HG03097 (cell line): ENCODE measurements around the gene GULP1.
"Not testable (repeated sequence)": the region's sequence is repeated elsewhere in the genome, so short reads cannot be mapped to it uniquely, and the experiment has no call there.

Experiments
- ATAC-seq: cut with Tn5 transposase; IDR thresholded peaks from one replicate; pipeline ENCODE4 v1.9.1; 2021; ENCODE audit not compliant: unreplicated experiment, low FRiP score

GULP1 gene

GRCh38 chr2:188291617-188292347 is at the start of gene GULP1:
GULP1 (plus strand) TSS chr2:188291874; CDS start chr2:188477703, 185,829 bp downstream.
- ATAC-seq, result no peak

GRCh38 chr2:188243381-188243780 is 48.3 kb upstream of the GULP1 start:
- ATAC-seq, result no peak

GRCh38 chr2:188244383-188244782 is 47.3 kb upstream of the GULP1 start:
- ATAC-seq, result no peak

- no peak for ATAC-seq
Observed at GRCh38 chr2:188245230-188245629, 46.4 kb upstream of the GULP1 start.

GRCh38 chr2:188248513-188248912 is 43.2 kb upstream of the GULP1 start:
- ATAC-seq, result no peak

- no peak for ATAC-seq
Observed at GRCh38 chr2:188251034-188251433, 40.6 kb upstream of the GULP1 start.

GRCh38 chr2:188256420-188256819 is 35.3 kb upstream of the GULP1 start:
- no peak for ATAC-seq

- no peak for ATAC-seq
Observed at GRCh38 chr2:188265315-188265714, 26.4 kb upstream of the GULP1 start.

- ATAC-seq, result no peak
Observed at GRCh38 chr2:188267776-188268175, 23.9 kb upstream of the GULP1 start.

- no peak for ATAC-seq
Observed at GRCh38 chr2:188269004-188269403, 22.7 kb upstream of the GULP1 start.

GRCh38 chr2:188272121-188272520 is 19.6 kb upstream of the GULP1 start:
- no peak for ATAC-seq

GRCh38 chr2:188274274-188274673 is 17.4 kb upstream of the GULP1 start:
- ATAC-seq, result no peak

GRCh38 chr2:188276255-188276654 is 15.4 kb upstream of the GULP1 start:
- no peak for ATAC-seq

GRCh38 chr2:188277786-188278185 is 13.9 kb upstream of the GULP1 start:
- no peak for ATAC-seq

GRCh38 chr2:188278388-188279092 is 13.1 kb upstream of the GULP1 start:
- no peak for ATAC-seq

- no peak for ATAC-seq
Observed at GRCh38 chr2:188279093-188279445, 12.6 kb upstream of the GULP1 start.

GRCh38 chr2:188280811-188281222 is 10.9 kb upstream of the GULP1 start:
- no peak for ATAC-seq

- no peak for ATAC-seq
Observed at GRCh38 chr2:188282907-188283306, 8.8 kb upstream of the GULP1 start.

- not testable (repeated sequence) for ATAC-seq
Observed at GRCh38 chr2:188284251-188284650, 7.4 kb upstream of the GULP1 start.

GRCh38 chr2:188285049-188285448 is 6.6 kb upstream of the GULP1 start:
- no peak for ATAC-seq

GRCh38 chr2:188285774-188286173 is 5.9 kb upstream of the GULP1 start:
- no peak for ATAC-seq

- no peak for ATAC-seq
Observed at GRCh38 chr2:188291142-188291616, 495 bp upstream of the GULP1 start.
